Effector memory CD4-positive, alpha-beta T cell (primary cell): Measurements from ENCODE around the gene GTPBP1.
A peak's percentile ranks its signal among the peaks of the same experiment; 100 is the strongest.

Source experiments
- DNase-seq, 3 donors: peaks; one replicate each; pipeline ENCODE4 v3.0.0-alpha.2; 2020
- H3K27ac ChIP-seq: 2 replicates; pipeline ENCODE4 v1.7.0; 2013; ENCODE audit warnings: mild to moderate bottlenecking, low read length, moderate library complexity; ENCODE audit not compliant: insufficient read depth, poor library complexity, severe bottlenecking
- H3K27me3 ChIP-seq: replicated peaks from 2 replicates; pipeline ENCODE4 v1.7.0; 2013; ENCODE audit warnings: mild to moderate bottlenecking, low read length; ENCODE audit not compliant: insufficient read depth, control insufficient read depth, poor library complexity, severe bottlenecking
- H3K36me3 ChIP-seq: 2 replicates; pipeline ENCODE4 v1.7.0; 2013; ENCODE audit warnings: mild to moderate bottlenecking, low read length, moderate library complexity; ENCODE audit not compliant: control insufficient read depth, insufficient read depth
- H3K4me1 ChIP-seq: 2 replicates; pipeline ENCODE4 v1.7.0; 2013; ENCODE audit warnings: low read length, mild to moderate bottlenecking; ENCODE audit not compliant: control insufficient read depth, insufficient read depth, poor library complexity, severe bottlenecking
- H3K4me3 ChIP-seq: 2 replicates; pipeline ENCODE4 v1.7.0; 2013; ENCODE audit warnings: low read length, low read depth, mild to moderate bottlenecking; ENCODE audit not compliant: insufficient read depth, poor library complexity, severe bottlenecking
- H3K9me3 ChIP-seq: 2 replicates; pipeline ENCODE4 v1.7.0; 2013; ENCODE audit warnings: mild to moderate bottlenecking, low read length, moderate library complexity; ENCODE audit not compliant: control insufficient read depth

GTPBP1 gene

DNA sequence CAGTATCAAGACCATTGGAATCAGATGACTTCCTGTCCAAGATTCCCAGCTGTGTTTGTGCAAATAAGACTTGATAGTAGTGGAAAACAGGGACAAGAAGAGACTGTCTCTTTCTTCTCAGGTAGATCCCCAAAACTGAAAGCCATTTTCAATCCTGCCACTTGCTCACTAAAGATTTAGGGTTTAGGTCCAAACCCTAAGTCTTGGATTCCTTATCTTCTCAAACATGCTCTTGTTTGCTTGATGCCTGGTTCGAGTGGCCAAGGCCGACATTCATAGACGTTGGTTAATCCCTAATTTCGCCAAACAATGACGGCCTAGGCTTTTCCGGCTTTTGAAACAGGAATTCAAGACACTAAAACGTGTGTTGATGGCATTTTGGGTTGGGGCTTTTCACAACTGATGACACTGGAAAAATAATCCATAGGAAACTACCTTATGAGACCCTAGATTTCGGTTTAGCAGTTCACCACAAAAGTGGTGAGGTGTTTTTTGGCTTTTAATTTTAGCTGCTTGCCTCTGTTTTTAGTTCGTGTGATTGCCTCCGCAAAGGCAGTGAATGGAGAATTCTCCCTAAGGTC, 1.0 kb upstream of the GTPBP1 start:
- no peak for DNase-seq
- peak overlapping the region; percentile 60 for H3K27ac ChIP-seq
- H3K36me3 ChIP-seq = no peaks in the 10 kb centered on the region
- H3K27me3 ChIP-seq = no peaks in the 10 kb centered on the region
- peak overlapping the region; percentile 24 for H3K4me3 ChIP-seq
- peaks cover 34% of the 10 kb centered on the region for H3K4me1 ChIP-seq
- no peaks in the 10 kb centered on the region for H3K9me3 ChIP-seq

DNA sequence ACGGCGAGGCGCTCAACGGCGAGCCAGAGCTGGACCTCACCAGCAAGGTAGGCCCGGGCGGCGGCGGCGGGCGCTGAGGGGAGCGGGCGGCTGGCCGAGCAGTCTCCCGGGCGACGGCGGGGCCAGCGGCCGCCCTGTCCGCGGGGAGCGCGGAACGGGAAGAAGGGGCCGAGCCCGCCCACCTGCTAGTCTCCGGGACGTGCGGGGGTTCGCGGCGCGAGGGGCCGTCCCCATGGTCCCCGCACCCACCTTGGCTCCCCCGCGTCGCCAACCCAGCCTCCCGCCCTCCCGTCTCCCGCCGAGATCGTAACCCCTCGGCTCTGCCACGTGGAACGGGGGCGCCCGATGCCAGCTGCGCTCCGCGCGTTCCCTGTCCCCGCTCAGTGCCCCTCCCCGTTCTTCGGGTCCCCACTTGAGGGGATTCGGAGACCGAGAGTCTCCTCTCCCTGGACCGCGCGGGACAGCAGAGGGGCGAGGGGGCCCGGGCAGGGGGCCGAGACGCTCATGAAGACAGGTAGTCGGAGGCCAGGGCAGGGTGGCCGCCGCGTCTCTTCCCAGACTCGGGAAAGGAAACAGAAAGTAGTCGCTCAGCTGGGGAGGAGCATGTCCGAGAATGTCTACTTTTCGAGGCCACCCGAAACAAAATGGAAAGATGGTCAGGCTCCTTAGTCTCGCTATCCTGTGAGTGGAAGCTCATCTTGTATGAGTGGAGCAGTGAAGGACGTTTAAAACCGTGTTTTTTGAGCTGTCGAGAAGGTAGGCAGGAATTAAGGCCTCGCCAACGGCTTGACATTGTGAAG, 557 bp downstream of the GTPBP1 start:
- Histone ChIP-seq H3K4me3 (peak overlapping the region; percentile 95), H3K4me1 (peaks cover 28% of the 10 kb centered on the region), H3K9me3 (no peaks in the 10 kb centered on the region), H3K36me3 (no peaks in the 10 kb centered on the region), H3K27me3 (no peaks in the 10 kb centered on the region), H3K27ac (peak overlapping the region; percentile 91)
- DNase-seq = peak in 2 of 3 donors; percentile 11 to 32

DNA sequence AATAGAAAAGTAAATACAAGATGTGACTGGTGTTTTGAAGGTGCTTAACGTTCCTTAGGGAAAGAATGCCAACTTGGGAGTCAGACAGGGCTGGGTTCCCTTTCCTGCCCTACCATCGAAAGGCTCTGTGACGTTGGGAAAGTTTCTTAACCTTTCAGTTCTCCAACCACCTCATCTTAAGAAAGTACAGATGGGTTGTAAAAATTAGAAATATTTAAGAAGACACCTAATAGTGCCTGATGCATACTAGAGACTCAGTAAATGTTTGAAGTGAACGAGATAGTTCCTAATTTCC, 1.1 kb downstream of the GTPBP1 start:
- no peaks in the 10 kb centered on the region for H3K36me3 ChIP-seq
- H3K4me1 ChIP-seq = peaks cover 22% of the 10 kb centered on the region
- H3K9me3 ChIP-seq = no peaks in the 10 kb centered on the region
- H3K27ac ChIP-seq = peak overlapping the region; percentile 91
- no peaks in the 10 kb centered on the region for H3K27me3 ChIP-seq
- H3K4me3 ChIP-seq = peak overlapping the region; percentile 95
- DNase-seq = no peak

DNA sequence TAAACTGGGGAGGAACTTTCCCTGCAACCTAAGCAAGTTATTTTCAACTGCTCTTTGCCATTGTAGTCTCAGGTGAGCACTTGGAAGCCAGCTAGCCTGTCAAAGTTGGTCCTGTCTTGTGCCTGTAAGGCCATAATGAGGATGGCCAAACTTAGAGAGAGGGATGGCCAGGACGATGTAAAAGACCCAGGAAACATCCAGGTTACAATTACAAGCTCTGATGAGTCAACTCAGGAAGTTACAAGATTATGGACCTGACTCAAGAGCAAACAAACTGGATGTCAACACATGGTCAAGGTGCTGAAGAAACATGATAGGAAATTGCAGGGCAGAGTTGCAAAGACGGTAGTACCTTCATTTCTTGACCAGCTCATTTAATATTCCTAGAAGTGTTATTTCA, 1.6 kb downstream of the GTPBP1 start:
- no peaks in the 10 kb centered on the region for H3K9me3 ChIP-seq
- H3K36me3 ChIP-seq = no peaks in the 10 kb centered on the region
- no peaks in the 10 kb centered on the region for H3K27me3 ChIP-seq
- no peak for DNase-seq
- peaks cover 21% of the 10 kb centered on the region for H3K4me1 ChIP-seq
- peak overlapping the region; percentile 91 for H3K27ac ChIP-seq
- peak overlapping the region; percentile 95 for H3K4me3 ChIP-seq

DNA sequence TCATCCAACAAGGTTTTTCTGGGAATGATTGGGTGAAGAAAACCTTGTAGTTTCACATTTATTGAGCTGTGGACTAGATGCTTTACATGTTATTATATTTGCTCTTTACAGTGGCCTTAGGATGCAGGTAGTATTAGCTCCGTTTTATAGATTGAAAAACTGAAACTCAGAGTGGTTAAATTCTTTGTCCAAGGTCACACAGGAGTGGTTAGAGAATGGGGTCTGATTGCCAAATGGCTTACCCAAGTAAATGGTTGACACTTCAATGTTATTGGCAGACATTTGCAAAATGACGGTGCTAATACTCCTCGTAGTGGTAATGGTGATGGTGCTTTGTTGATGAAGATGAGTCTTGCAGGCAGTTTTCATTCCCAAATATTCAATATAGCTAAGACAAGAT, 2.2 kb downstream of the GTPBP1 start:
- H3K27me3 ChIP-seq = no peaks in the 10 kb centered on the region
- H3K4me3 ChIP-seq = no peak overlapping the region
- H3K36me3 ChIP-seq = no peaks in the 10 kb centered on the region
- H3K9me3 ChIP-seq = no peaks in the 10 kb centered on the region
- no peak overlapping the region for H3K27ac ChIP-seq
- DNase-seq = no peak
- H3K4me1 ChIP-seq = peaks cover 21% of the 10 kb centered on the region

DNA sequence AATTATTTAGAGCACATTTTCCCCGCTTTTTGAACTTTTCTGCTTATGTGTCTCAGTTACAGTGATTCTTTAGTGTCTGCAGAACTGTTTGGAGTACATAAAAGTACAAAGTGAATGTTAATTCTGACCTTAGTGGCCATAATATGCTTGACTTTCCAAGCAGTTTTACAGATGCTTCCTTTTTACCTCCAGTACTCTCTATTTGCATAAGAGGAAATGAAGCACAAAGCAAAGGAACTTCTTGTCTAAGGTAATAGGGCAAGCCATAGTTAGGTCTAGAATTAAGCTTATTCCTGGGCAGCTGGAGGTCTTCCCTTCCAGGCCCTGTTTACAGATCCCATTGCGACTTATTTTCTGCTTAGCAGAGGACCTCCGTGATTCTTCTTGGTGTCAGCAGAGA, 3.6 kb downstream of the GTPBP1 start:
- Histone ChIP-seq H3K27me3 (no peaks in the 10 kb centered on the region), H3K27ac (no peak overlapping the region), H3K4me1 (peaks cover 21% of the 10 kb centered on the region), H3K4me3 (no peak overlapping the region), H3K9me3 (no peaks in the 10 kb centered on the region), H3K36me3 (no peaks in the 10 kb centered on the region)
- no peak for DNase-seq

DNA sequence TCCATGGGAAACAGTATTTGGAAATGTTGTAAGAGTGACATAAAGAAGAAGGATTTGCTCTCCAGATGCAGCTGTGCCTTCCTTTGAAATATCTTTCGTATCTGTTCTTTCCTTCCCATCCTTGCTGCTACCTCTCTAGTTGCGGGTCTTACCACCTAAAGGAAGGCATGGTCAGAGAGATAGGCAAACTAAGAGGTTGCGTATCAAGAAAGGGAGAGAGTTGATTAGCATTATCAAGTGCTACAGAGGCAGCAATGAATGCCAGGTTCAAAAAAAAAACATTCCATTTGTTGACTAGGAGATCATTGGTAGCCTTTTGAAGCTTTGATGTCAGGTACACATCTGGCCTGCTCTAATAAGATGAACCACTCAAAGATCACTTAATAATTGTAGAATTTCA, 4.6 kb downstream of the GTPBP1 start:
- H3K27me3 ChIP-seq = no peaks in the 10 kb centered on the region
- H3K4me1 ChIP-seq = peaks cover 13% of the 10 kb centered on the region
- no peaks in the 10 kb centered on the region for H3K9me3 ChIP-seq
- no peak for DNase-seq
- H3K4me3 ChIP-seq = no peak overlapping the region
- H3K27ac ChIP-seq = no peak overlapping the region
- peaks cover 3% of the 10 kb centered on the region for H3K36me3 ChIP-seq

DNA sequence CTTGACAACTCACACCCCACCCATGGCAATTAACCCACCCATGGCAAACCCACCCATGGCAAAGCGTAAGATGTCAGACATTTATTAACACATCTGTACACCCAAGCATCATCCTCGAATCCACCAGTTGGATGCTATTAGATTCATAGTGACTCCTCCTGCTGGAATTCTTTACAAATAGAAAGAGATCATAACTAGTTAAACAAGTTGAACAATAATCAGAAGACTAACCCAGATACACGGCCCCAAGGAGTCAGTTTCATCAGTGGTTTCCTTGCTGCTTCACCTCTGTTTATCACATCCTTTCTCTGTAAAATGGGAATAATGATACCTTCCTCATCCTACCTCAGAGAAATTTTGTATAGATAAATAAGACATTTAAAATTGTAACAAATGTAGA, 5.1 kb downstream of the GTPBP1 start:
- no peak overlapping the region for H3K27ac ChIP-seq
- H3K9me3 ChIP-seq = no peaks in the 10 kb centered on the region
- peaks cover 13% of the 10 kb centered on the region for H3K4me1 ChIP-seq
- DNase-seq = no peak
- peaks cover 8% of the 10 kb centered on the region for H3K36me3 ChIP-seq
- H3K4me3 ChIP-seq = no peak overlapping the region
- H3K27me3 ChIP-seq = no peaks in the 10 kb centered on the region

DNA sequence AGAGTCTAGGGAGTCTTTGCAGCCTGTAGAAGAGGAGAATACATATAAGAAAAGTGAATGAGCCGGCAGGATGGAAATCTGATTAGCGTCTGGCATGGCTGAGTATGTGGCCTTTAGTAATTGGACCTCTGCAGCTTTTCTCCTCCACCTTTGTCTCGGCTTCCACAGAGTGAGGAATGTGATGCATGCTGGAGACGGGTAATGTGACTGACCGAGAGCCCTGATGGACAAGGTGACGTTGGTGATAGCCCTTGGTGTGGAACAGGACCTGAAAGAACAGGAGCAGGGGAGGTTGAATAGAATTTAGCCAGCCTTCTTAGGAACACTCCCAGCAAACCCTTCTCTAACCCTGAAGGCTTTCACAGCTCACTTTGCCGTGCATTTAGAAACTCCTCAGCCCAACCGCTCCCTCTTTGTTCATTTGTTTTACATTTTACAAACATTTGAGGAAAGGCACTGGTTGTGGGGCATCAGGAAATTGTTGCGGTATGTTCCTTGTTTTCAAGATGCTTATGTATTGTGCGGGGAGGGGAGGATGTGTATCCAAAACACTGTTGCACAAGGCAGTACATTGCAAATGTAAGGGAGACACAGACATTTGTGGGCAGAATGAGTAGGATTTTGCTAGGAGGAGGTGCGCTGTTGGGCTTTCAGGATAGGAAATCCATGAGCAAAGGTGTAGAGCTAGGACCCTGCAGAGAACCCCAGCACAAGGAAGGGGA, 6.9 kb downstream of the GTPBP1 start:
- H3K27me3 ChIP-seq = no peaks in the 10 kb centered on the region
- H3K27ac ChIP-seq = no peak overlapping the region
- no peak overlapping the region for H3K4me3 ChIP-seq
- H3K4me1 ChIP-seq = peaks cover 6% of the 10 kb centered on the region
- peaks cover 26% of the 10 kb centered on the region for H3K36me3 ChIP-seq
- DNase-seq = no peak
- H3K9me3 ChIP-seq = no peaks in the 10 kb centered on the region

DNA sequence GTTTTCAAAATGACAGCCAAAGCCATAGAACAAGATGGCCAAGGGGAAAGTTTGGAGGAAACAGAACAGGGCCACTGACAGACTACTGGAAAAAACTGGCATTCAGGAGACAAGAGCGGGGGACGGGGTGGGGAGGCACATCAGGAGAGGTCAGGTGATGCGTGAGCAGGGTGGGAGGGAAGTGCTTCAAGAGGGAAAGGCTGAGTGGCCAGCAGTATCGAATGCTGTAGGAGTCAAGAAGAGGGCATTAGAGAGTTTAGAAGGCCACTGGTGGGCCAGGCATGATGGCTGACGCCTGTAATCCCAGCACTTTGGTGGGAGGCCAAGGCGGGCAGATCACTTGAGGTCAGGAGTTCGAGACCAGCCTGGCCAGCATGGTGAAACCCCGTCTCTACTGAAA, 8.2 kb downstream of the GTPBP1 start:
- no peak for DNase-seq
- peaks cover 35% of the 10 kb centered on the region for H3K36me3 ChIP-seq
- no peaks in the 10 kb centered on the region for H3K4me1 ChIP-seq
- H3K4me3 ChIP-seq = no peak overlapping the region
- no peaks in the 10 kb centered on the region for H3K27me3 ChIP-seq
- no peak overlapping the region for H3K27ac ChIP-seq
- H3K9me3 ChIP-seq = no peaks in the 10 kb centered on the region
